Tibial nerve (tissue), 4 donors: ENCODE results near the gene NRXN3. TPM values are rescaled to one million over a fixed set of nuclear protein-coding genes. Genes with fewer than 3 reads are reported as not detected.

ENCODE experiments used
- DNase-seq, 2 donors: peaks; one replicate each; pipeline ENCODE4 v3.0.0-alpha.2; 2019; ENCODE audit warnings: low spot score in 2 of 2
- H3K27ac ChIP-seq, 4 donors: fragments of 200-600 bp; sonication (generic) in 3 of 4; one replicate each; pipeline ENCODE4 v1.5.1; 2017 to 2019; ENCODE audit warnings: mild to moderate bottlenecking in 1 of 4
- H3K27me3 ChIP-seq, 2 donors: fragments of 200-600 bp; sonication (generic) in 1 of 2; one replicate each; pipeline versions ENCODE4 v1.5.1 to v1.6.0; 2017 to 2019
- H3K36me3 ChIP-seq, 3 donors: fragments of 200-600 bp; sonication (generic); one replicate each; pipeline ENCODE4 v1.5.1; 2018 to 2019
- H3K4me1 ChIP-seq, 4 donors: fragments of 200-600 bp; sonication (generic) in 3 of 4; one replicate each; pipeline ENCODE4 v1.5.1; 2017 to 2019
- H3K4me3 ChIP-seq, 4 donors: fragments of 200-600 bp; sonication (generic) in 3 of 4; one replicate each; pipeline ENCODE4 v1.5.1; 2017 to 2019; ENCODE audit warnings: mild to moderate bottlenecking in 1 of 4, moderate library complexity in 1 of 4
- H3K9me3 ChIP-seq, 4 donors: fragments of 200-600 bp; sonication (generic) in 3 of 4; one replicate each; pipeline ENCODE4 v1.5.1; 2017 to 2019
- EP300 ChIP-seq, 2 donors: sonication (generic); formaldehyde crosslinking; IDR thresholded peaks; one replicate each; pipeline ENCODE4 v1.6.1; 2017; ENCODE audit warnings: antibody characterized with exemption in 2 of 2, mild to moderate bottlenecking in 1 of 2
- POLR2A ChIP-seq, 2 donors: fragments of 450-650 bp; IDR thresholded peaks; one replicate each; pipeline ENCODE4 v1.6.1; 2017; ENCODE audit warnings: antibody characterized with exemption in 2 of 2, mild to moderate bottlenecking in 2 of 2, moderate library complexity in 2 of 2
- WGBS, 2 donors: methylation state at CpG; one replicate each; pipeline ENCODE4 v1.1.5; 2018; 5-methylcytosine and 5-hydroxymethylcytosine counted together
- total RNA-seq, 4 donors: library from RNA; depleted of rRNA; stranded (reverse); fragments of >200 nt; gene quantifications; one replicate each; pipeline ENCODE4 v1.1.0, GENCODE V29; 2016
- TF ChIP-seq, protein P1 (sequence below), 5 experiments: fragments of 200-600 bp in 3 of 5; fragments of 450-650 bp in 2 of 5; sonication (generic) in 3 of 5; IDR thresholded peaks; one replicate each; pipeline ENCODE4 v1.5.1; 2016 to 2019; ENCODE audit warnings: antibody characterized with exemption in 5 of 5, mild to moderate bottlenecking in 3 of 5, moderate library complexity in 2 of 5

Gene NRXN3
- total RNA-seq, 4 donors from 2014 or later: 16.7 to 52.2 (median 19.7) TPM

DNA sequence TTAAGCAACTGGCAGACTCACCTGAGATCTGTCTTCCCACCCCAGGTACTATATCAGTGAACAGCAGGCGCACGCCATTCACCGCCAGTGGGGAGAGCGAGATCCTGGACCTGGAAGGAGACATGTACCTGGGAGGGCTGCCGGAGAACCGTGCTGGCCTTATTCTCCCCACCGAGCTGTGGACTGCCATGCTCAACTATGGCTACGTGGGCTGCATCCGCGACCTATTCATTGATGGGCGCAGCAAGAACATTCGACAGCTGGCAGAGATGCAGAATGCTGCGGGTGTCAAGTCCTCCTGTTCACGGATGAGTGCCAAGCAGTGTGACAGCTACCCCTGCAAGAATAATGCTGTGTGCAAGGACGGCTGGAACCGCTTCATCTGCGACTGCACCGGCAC lies 544.5 kb downstream of the NRXN3 start:
- Histone ChIP-seq H3K27ac (no peak overlapping the region), H3K36me3 (no peaks in the 10 kb centered on the region), H3K4me1 (no peaks in the 10 kb centered on the region), H3K27me3 (no peaks in the 10 kb centered on the region), H3K4me3 (no peak overlapping the region), H3K9me3 (no peaks in the 10 kb centered on the region)
- 91 to 95% methylated on average over 18 of the region's 18 CpGs for WGBS, 2 donors
- TF ChIP-seq, protein P1, sequence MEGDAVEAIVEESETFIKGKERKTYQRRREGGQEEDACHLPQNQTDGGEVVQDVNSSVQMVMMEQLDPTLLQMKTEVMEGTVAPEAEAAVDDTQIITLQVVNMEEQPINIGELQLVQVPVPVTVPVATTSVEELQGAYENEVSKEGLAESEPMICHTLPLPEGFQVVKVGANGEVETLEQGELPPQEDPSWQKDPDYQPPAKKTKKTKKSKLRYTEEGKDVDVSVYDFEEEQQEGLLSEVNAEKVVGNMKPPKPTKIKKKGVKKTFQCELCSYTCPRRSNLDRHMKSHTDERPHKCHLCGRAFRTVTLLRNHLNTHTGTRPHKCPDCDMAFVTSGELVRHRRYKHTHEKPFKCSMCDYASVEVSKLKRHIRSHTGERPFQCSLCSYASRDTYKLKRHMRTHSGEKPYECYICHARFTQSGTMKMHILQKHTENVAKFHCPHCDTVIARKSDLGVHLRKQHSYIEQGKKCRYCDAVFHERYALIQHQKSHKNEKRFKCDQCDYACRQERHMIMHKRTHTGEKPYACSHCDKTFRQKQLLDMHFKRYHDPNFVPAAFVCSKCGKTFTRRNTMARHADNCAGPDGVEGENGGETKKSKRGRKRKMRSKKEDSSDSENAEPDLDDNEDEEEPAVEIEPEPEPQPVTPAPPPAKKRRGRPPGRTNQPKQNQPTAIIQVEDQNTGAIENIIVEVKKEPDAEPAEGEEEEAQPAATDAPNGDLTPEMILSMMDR (IDR thresholded peaks at IDR 0.05): no peak
- TF ChIP-seq POLR2A (IDR thresholded peaks at IDR 0.05) (no peak), EP300 (IDR thresholded peaks at IDR 0.05) (no peak)
- DNase-seq: no peak

DNA sequence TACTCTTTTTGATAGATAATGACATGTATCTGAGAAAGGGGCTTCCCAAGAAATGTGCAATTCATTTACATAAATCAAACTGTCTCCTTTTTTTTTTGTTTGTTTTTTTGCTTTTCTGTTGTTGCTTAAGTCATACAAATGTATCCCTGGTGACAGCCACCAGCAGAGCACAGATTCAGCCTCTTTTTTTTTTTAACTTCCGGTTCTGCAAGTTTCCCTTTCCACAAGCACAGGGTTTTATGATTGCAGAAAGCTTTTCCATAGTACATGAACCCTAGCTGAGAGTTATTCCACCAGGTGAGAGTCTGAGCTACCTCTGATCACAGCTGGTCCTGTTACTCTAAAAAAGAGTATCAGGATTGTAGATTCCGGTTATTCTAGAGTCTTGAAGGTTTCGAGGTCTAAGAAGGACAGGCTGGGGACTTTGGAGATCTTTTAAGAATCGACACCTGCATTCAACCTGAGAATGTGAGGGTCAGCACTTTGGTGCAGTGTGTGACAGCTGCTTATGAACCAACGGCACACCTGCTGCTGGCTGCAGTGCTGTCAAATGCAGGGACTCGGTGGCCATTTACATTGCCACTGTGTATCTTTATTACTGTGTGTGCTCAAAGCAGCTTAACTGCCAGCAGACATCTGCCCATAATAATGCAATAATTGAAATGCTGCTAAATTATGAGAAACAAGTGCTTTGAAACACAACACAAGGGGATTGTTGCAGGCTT lies 551.7 kb downstream of the NRXN3 start:
- no peak overlapping the region for H3K4me3 ChIP-seq
- no peaks in the 10 kb centered on the region for H3K9me3 ChIP-seq
- H3K27ac ChIP-seq: no peak overlapping the region
- no peak for DNase-seq
- TF ChIP-seq POLR2A (IDR thresholded peaks at IDR 0.05): no peak
- TF ChIP-seq, protein P1 (IDR thresholded peaks at IDR 0.05): no peak
- TF ChIP-seq EP300 (IDR thresholded peaks at IDR 0.05): no peak
- no peaks in the 10 kb centered on the region for H3K27me3 ChIP-seq
- H3K4me1 ChIP-seq: no peaks in the 10 kb centered on the region
- 64 to 69% methylated on average over 6 of the region's 6 CpGs for WGBS, 2 donors
- H3K36me3 ChIP-seq: no peaks in the 10 kb centered on the region

DNA sequence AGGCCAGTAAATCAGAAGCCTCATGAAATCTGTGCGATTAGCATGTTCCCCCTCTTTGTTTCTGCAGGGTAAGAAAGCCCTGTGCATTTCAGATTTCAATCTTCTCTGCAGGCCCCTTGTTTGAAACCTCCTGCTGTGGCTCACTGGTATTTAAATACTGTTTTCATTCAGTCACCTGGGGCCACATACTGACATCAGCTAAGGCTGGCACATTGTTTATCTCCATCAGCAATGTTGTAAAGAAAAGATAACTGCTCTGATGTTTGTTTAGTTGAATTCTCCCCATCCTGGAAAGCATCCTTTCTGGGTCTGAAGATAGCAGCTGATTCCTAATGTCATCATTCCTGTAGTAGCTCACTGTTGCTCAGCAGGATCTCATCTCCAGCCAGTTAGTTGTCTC lies 554.9 kb downstream of the NRXN3 start:
- Histone ChIP-seq H3K27me3 (no peaks in the 10 kb centered on the region), H3K9me3 (no peaks in the 10 kb centered on the region), H3K27ac (no peak overlapping the region), H3K36me3 (no peaks in the 10 kb centered on the region), H3K4me1 (no peaks in the 10 kb centered on the region), H3K4me3 (no peak overlapping the region)
- no peak for DNase-seq
- WGBS, 2 donors: 58 to 70% methylated on average over 1 of the region's 1 CpG
- TF ChIP-seq, protein P1 (IDR thresholded peaks at IDR 0.05): no peak
- no peak for TF ChIP-seq POLR2A (IDR thresholded peaks at IDR 0.05)
- TF ChIP-seq EP300 (IDR thresholded peaks at IDR 0.05): no peak

DNA sequence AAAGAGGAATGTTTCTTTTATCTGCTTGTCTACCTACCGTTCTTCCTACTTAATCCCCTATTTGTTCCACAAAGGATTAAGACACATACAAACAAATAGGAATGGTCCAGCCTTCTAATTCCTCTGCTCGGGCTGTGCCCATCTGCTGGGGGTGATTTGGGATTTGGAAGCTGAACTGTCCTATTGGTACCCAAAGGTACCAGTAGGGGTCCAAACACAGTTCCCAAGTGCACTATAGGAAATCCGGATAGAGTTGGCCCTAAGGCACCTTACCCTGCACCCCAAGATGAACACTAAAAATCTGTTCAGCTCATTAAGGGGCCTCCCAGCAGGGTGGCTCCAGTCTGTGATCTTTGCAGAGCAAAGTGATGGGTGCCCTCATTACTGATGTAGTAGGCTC lies 566.9 kb downstream of the NRXN3 start:
- H3K9me3 ChIP-seq: no peaks in the 10 kb centered on the region
- no peaks in the 10 kb centered on the region for H3K4me1 ChIP-seq
- WGBS, 2 donors: 54 to 57% methylated on average over 3 of the region's 3 CpGs
- H3K4me3 ChIP-seq: no peak overlapping the region
- no peak overlapping the region for H3K27ac ChIP-seq
- no peak for DNase-seq
- TF ChIP-seq, protein P1 (IDR thresholded peaks at IDR 0.05): no peak
- TF ChIP-seq EP300 (IDR thresholded peaks at IDR 0.05): no peak
- TF ChIP-seq POLR2A (IDR thresholded peaks at IDR 0.05): no peak
- no peaks in the 10 kb centered on the region for H3K36me3 ChIP-seq
- no peaks in the 10 kb centered on the region for H3K27me3 ChIP-seq

DNA sequence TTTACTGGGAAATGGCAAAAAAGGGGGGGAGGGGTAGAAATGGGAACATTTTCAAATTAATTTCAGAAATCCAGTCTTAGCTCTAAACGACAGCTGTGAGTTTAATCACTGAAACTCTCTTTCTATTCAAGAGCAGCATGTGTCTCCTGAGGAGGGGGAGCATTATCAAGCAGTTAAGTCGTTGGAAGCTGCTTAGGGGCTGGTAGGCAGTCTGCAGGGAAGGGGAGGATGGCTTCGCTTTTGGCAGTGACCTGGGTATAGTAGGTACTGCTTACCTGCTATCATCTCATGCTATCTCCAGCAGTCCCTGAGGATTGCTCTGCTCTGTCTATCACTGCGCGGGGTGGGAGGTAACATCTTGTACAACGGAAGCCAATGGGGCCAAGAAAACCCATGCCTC lies 567.4 kb downstream of the NRXN3 start:
- Histone ChIP-seq H3K9me3 (no peaks in the 10 kb centered on the region), H3K4me3 (no peak overlapping the region), H3K4me1 (no peaks in the 10 kb centered on the region), H3K27ac (no peak overlapping the region), H3K27me3 (no peaks in the 10 kb centered on the region), H3K36me3 (no peaks in the 10 kb centered on the region)
- 69 to 72% methylated on average over 6 of the region's 6 CpGs for WGBS, 2 donors
- TF ChIP-seq EP300 (IDR thresholded peaks at IDR 0.05) (no peak), POLR2A (IDR thresholded peaks at IDR 0.05) (no peak)
- TF ChIP-seq, protein P1 (IDR thresholded peaks at IDR 0.05): no peak
- no peak for DNase-seq
